ENCODE measurements around the gene TUBA4A.

DNA sequence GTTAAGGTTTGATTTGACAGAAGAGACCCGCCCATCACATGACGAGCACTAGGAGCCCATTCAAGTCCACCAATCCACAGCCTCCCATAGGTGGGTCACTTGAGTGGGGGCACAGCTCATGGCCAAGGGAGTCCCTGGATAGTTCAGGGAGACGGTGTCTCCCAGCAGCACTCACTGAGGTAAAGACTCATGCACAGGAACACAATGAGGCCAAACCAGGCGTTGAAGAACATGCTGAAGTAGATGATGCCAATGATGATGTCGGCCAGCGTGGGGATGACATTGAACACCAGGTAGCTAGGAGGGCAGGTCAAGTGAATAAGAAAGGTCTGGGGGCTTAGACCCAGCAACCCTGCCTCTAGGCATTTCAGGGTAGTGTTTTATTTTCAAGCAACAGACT lies 38.9 kb downstream of the TUBA4A start:
- TF ChIP-seq, protein P1, sequence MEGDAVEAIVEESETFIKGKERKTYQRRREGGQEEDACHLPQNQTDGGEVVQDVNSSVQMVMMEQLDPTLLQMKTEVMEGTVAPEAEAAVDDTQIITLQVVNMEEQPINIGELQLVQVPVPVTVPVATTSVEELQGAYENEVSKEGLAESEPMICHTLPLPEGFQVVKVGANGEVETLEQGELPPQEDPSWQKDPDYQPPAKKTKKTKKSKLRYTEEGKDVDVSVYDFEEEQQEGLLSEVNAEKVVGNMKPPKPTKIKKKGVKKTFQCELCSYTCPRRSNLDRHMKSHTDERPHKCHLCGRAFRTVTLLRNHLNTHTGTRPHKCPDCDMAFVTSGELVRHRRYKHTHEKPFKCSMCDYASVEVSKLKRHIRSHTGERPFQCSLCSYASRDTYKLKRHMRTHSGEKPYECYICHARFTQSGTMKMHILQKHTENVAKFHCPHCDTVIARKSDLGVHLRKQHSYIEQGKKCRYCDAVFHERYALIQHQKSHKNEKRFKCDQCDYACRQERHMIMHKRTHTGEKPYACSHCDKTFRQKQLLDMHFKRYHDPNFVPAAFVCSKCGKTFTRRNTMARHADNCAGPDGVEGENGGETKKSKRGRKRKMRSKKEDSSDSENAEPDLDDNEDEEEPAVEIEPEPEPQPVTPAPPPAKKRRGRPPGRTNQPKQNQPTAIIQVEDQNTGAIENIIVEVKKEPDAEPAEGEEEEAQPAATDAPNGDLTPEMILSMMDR (IDR thresholded peaks at IDR 0.05), result no peak
- no peak for TF ChIP-seq EP300 (IDR thresholded peaks at IDR 0.05)
- no peak for TF ChIP-seq POLR2A (IDR thresholded peaks at IDR 0.05)

Data from tibial nerve (tissue), 4 donors.